PC-9 (cell line): ENCODE results near the gene BTN2A1. TPM values are rescaled to one million over a fixed set of nuclear protein-coding genes. Genes with fewer than 3 reads are reported as not detected.

Source experiments
- BruUV-seq: library from RNA; stranded (reverse); fragments of 400-500 nt; replicated peaks from 2 replicates; lab custom pipeline; 2021; lab: Mats Ljungman, UMichigan
- CTCF ChIA-PET: fragments of 300-600 bp; sonication (Branson Sonifier 250); formaldehyde crosslinking; loops from one replicate; lab custom pipeline; 2022; ENCODE audit warnings: antibody characterized with exemption; lab: Charles Lee
- POLR2A ChIA-PET: fragments of 300-600 bp; sonication (Branson Sonifier 250); formaldehyde crosslinking; loops from one replicate; lab custom pipeline; 2022; ENCODE audit warnings: antibody characterized with exemption; ENCODE audit not compliant: unreplicated experiment; lab: Charles Lee
- DNase-seq, 2 experiments: peaks; one replicate each; pipeline versions ENCODE4 v3.0.0 to v3.0.0-alpha.2; 2015 to 2022; ENCODE audit warnings: mixed read lengths in 1 of 2
- H2AFZ ChIP-seq: fragments of 200-600 bp; sonication (generic); 2 replicates; pipeline ENCODE4 v1.8.1; 2017; ENCODE audit warnings: antibody characterized with exemption
- H3F3A ChIP-seq: fragments of 200-600 bp; sonication (generic); 2 replicates; pipeline ENCODE4 v1.8.1; 2017; ENCODE audit warnings: antibody characterized with exemption, mild to moderate bottlenecking, low read depth; ENCODE audit not compliant: insufficient read depth
- H3K27ac ChIP-seq: fragments of 200-600 bp; sonication (generic); 2 replicates; pipeline ENCODE4 v1.6.1; 2016; ENCODE audit warnings: mixed run types
- H3K27me3 ChIP-seq: fragments of 200-600 bp; sonication (generic); 2 replicates; pipeline ENCODE4 v1.6.1; 2016; ENCODE audit warnings: low read depth, mixed run types; ENCODE audit not compliant: insufficient read depth
- H3K36me3 ChIP-seq: fragments of 200-600 bp; sonication (generic); 2 replicates; pipeline ENCODE4 v1.6.1; 2016; ENCODE audit warnings: low read depth, mixed run types
- H3K4me1 ChIP-seq: fragments of 200-600 bp; sonication (generic); replicated peaks from 2 replicates; pipeline ENCODE4 v1.6.1; 2016; ENCODE audit warnings: mixed run types; ENCODE audit not compliant: insufficient read depth
- H3K4me2 ChIP-seq: fragments of 200-600 bp; sonication (generic); 2 replicates; pipeline ENCODE4 v1.6.1; 2017; ENCODE audit warnings: mixed run types
- H3K4me3 ChIP-seq: fragments of 200-600 bp; sonication (generic); 2 replicates; pipeline ENCODE4 v1.6.1; 2016; ENCODE audit warnings: mixed run types
- H3K79me2 ChIP-seq: fragments of 200-600 bp; sonication (generic); 2 replicates; pipeline ENCODE4 v1.6.1; 2017; ENCODE audit warnings: low read depth, mixed run types
- H3K9me2 ChIP-seq: fragments of 200-600 bp; sonication (generic); 2 replicates; pipeline ENCODE4 v1.8.1; 2017; ENCODE audit warnings: mild to moderate bottlenecking; ENCODE audit not compliant: insufficient read depth
- H3K9me3 ChIP-seq: fragments of 200-600 bp; sonication (generic); 2 replicates; pipeline ENCODE4 v1.8.1; 2016; ENCODE audit warnings: low read depth; ENCODE audit not compliant: insufficient read depth
- H4K20me1 ChIP-seq: fragments of 200-600 bp; sonication (generic); 2 replicates; pipeline ENCODE4 v1.8.1; 2017; ENCODE audit not compliant: insufficient read depth
- CTCF ChIP-seq: fragments of 200-600 bp; sonication (generic); conservative IDR thresholded peaks from 2 replicates; pipeline ENCODE4 v1.6.1; 2017; ENCODE audit warnings: mixed run types, antibody characterized with exemption, mild to moderate bottlenecking, moderate library complexity
- EZH2 ChIP-seq: fragments of 200-600 bp; sonication (generic); IDR thresholded peaks from 2 replicates; pipeline ENCODE4 v1.8.0; 2017; ENCODE audit warnings: antibody characterized with exemption, low read depth
- intact Hi-C: fragments of 100-400 bp; cut with micrococcal nuclease; formaldehyde crosslinking; loops from one replicate; pipeline ENCODE4 v1.10.0; 2022; ENCODE audit not compliant: unreplicated experiment
- total RNA-seq: library from RNA; stranded (reverse); gene quantifications from 2 replicates; pipeline ENCODE4 v1.2.3, GENCODE V29; 2021

The BTN2A1 gene
- total RNA-seq, 1 experiment from 2014 or later = 19.5 TPM

GRCh38 chr6:26464014-26464413, 6.3 kb downstream of the BTN2A1 start:
- POLR2A ChIA-PET = no interaction called here
- H3K36me3 ChIP-seq = peaks cover 40% of the 10 kb centered on the region
- intact Hi-C loops = no loop called here

GRCh38 chr6:26464416-26465131, 6.8 kb downstream of the BTN2A1 start:
- BruUV-seq = no TSS peak
- intact Hi-C loops = no loop called here
- CTCF ChIA-PET = no interaction called here

More at GRCh38 chr6:26464014-26464413, 6.3 kb downstream of the BTN2A1 start:
- CTCF ChIA-PET = no interaction called here
- Histone ChIP-seq H3K27ac (no peak overlapping the region), H3K4me2 (no peak overlapping the region), H3K4me1 (peaks cover 1% of the 10 kb centered on the region), H3K9me3 (no peaks in the 10 kb centered on the region), H2AFZ (no peak overlapping the region), H3K27me3 (no peaks in the 10 kb centered on the region), H3F3A (no peaks in the 10 kb centered on the region), H4K20me1 (no peaks in the 10 kb centered on the region; the same call in 1 of the 2 replicates), H3K79me2 (peaks cover 20% of the 10 kb centered on the region; the same call in 1 of the 2 replicates), H3K4me3 (no peak overlapping the region), H3K9me2 (no peaks in the 10 kb centered on the region)
- TF ChIP-seq EZH2 (no peak), CTCF (no peak)
- BruUV-seq = no TSS peak
- no peak for DNase-seq

GRCh38 chr6:26465776-26466175, 8.0 kb downstream of the BTN2A1 start:
- Histone ChIP-seq H4K20me1 (no peaks in the 10 kb centered on the region; the same call in 1 of the 2 replicates), H3K9me2 (no peaks in the 10 kb centered on the region), H3K79me2 (peaks cover 2% of the 10 kb centered on the region; the same call in 1 of the 2 replicates), H3K4me2 (no peak overlapping the region), H3K27ac (no peak overlapping the region), H3K4me3 (no peak overlapping the region), H3K36me3 (peaks cover 34% of the 10 kb centered on the region), H3K27me3 (no peaks in the 10 kb centered on the region), H3K4me1 (no peaks in the 10 kb centered on the region), H3F3A (no peaks in the 10 kb centered on the region), H3K9me3 (no peaks in the 10 kb centered on the region), H2AFZ (no peak overlapping the region)
- BruUV-seq = no TSS peak
- no peak for DNase-seq
- intact Hi-C loops = no loop called here
- TF ChIP-seq CTCF (no peak), EZH2 (no peak)
- POLR2A ChIA-PET = no interaction called here
- CTCF ChIA-PET = no interaction called here

More at GRCh38 chr6:26464416-26465131, 6.8 kb downstream of the BTN2A1 start:
- Histone ChIP-seq H4K20me1 (no peaks in the 10 kb centered on the region; the same call in 1 of the 2 replicates), H3K9me3 (no peaks in the 10 kb centered on the region), H3K79me2 (peaks cover 14% of the 10 kb centered on the region; the same call in 1 of the 2 replicates), H3K4me3 (no peak overlapping the region), H3K27ac (no peak overlapping the region), H2AFZ (no peak overlapping the region), H3K4me2 (no peak overlapping the region), H3K36me3 (peaks cover 40% of the 10 kb centered on the region), H3F3A (no peaks in the 10 kb centered on the region), H3K27me3 (no peaks in the 10 kb centered on the region), H3K9me2 (no peaks in the 10 kb centered on the region), H3K4me1 (no peaks in the 10 kb centered on the region)
- DNase-seq = no peak
- POLR2A ChIA-PET = no interaction called here
- no peak for TF ChIP-seq CTCF
- TF ChIP-seq EZH2 = no peak
